Activated CD4-positive, alpha-beta T cell treated with anti-CD3 and anti-CD28 coated beads, Interleukin-2, amount 50 U/mL, for 48 hours (primary cell): ENCODE results near the gene SENP6.
"Not testable (repeated sequence)": the region's sequence is repeated elsewhere in the genome, so short reads cannot be mapped to it uniquely, and the experiment has no call there.

Experiments
- DNase-seq, 2 experiments: peaks; one replicate each; pipeline ENCODE4 v3.0.0-alpha.2; 2020

SENP6 gene

GRCh38 chr6:75608956-75609533 lies 7.4 kb downstream of the SENP6 start:
- no peak for DNase-seq

- no peak for DNase-seq
Observed at GRCh38 chr6:75609639-75610590, 8.2 kb downstream of the SENP6 start.

GRCh38 chr6:75611011-75611701 lies 9.5 kb downstream of the SENP6 start:
- no peak for DNase-seq

- DNase-seq: peak; percentile 57 to 67
Observed at GRCh38 chr6:75611702-75612375, 10.2 kb downstream of the SENP6 start.

- no peak for DNase-seq
Observed at GRCh38 chr6:75612434-75612833, 10.8 kb downstream of the SENP6 start.

GRCh38 chr6:75613056-75613501 lies 11.4 kb downstream of the SENP6 start:
- no peak for DNase-seq

- DNase-seq: no peak
Observed at GRCh38 chr6:75618437-75618836, 16.8 kb downstream of the SENP6 start.

- no peak for DNase-seq
Observed at GRCh38 chr6:75619230-75619899, 17.7 kb downstream of the SENP6 start.

GRCh38 chr6:75620381-75621304 lies 19.0 kb downstream of the SENP6 start:
- no peak for DNase-seq

GRCh38 chr6:75621846-75622245 lies 20.2 kb downstream of the SENP6 start:
- no peak for DNase-seq

GRCh38 chr6:75623491-75623890 lies 21.8 kb downstream of the SENP6 start:
- DNase-seq: no peak

GRCh38 chr6:75624335-75624734 lies 22.7 kb downstream of the SENP6 start:
- DNase-seq: no peak

- DNase-seq: no peak
Observed at GRCh38 chr6:75624988-75625387, 23.3 kb downstream of the SENP6 start.

GRCh38 chr6:75626561-75626960 lies 24.9 kb downstream of the SENP6 start:
- no peak for DNase-seq

GRCh38 chr6:75627708-75628107 lies 26.0 kb downstream of the SENP6 start:
- not testable (repeated sequence) for DNase-seq

GRCh38 chr6:75631859-75632635 lies 30.4 kb downstream of the SENP6 start:
- DNase-seq: no peak

GRCh38 chr6:75633045-75633444 lies 31.4 kb downstream of the SENP6 start:
- DNase-seq: no peak

GRCh38 chr6:75642311-75642710 lies 40.6 kb downstream of the SENP6 start:
- DNase-seq: no peak

- no peak for DNase-seq
Observed at GRCh38 chr6:75643173-75643572, 41.5 kb downstream of the SENP6 start.

GRCh38 chr6:75656479-75656878 lies 54.8 kb downstream of the SENP6 start:
- DNase-seq: no peak
